ENCODE measurements around the gene CCDC28B.

- TF ChIP-seq POLR2A (IDR thresholded peaks at IDR 0.05; ENCODE audit: low read depth, low read length) (no peak), POLR2AphosphoS5 (IDR thresholded peaks at IDR 0.05; ENCODE audit: low read depth, low read length) (no peak), TAF1 (IDR thresholded peaks at IDR 0.05; ENCODE audit: low read depth, low read length) (no peak), POU2F2 (IDR thresholded peaks at IDR 0.05; ENCODE audit: low read depth, low read length) (no peak), SPI1 (IDR thresholded peaks at IDR 0.05; ENCODE audit: low read depth, low read length) (no peak; the same call in 1 of the 2 replicates), PAX5 (IDR thresholded peaks at IDR 0.05; ENCODE audit: insufficient read depth, low read length, severe bottlenecking) (no peak)
These were observed 8.1 kb downstream of the CCDC28B start for GRCh38 chr1:32208469-32208868.
